Small intestine (tissue), 7 donors: Measurements from ENCODE around the gene RASAL2. TPM values are rescaled to one million over a fixed set of nuclear protein-coding genes. Genes with fewer than 3 reads are reported as not detected.
A peak's percentile ranks its signal among the peaks of the same experiment; 100 is the strongest.

Experiments used
- DNase-seq, 2 donors: peaks; one replicate each; pipeline versions ENCODE4 v3.0.0 to v3.0.0-alpha.2; 2013
- FAIRE-seq: peaks from 2 replicates; lab custom pipeline; 2012; peaks lifted over from hg19 to GRCh38; lab: Jason Lieb, UNC
- H3K27ac ChIP-seq, 3 donors: one replicate each; pipeline ENCODE4 v1.5.1; 2013; ENCODE audit warnings: low read length in 2 of 3, mild to moderate bottlenecking in 2 of 3, control low read depth in 1 of 3, inconsistent platforms in 1 of 3, low read depth in 1 of 3, moderate library complexity in 1 of 3
- H3K27me3 ChIP-seq, 3 donors: one replicate each; pipeline ENCODE4 v1.6.1; 2013; ENCODE audit warnings: low read length in 3 of 3, inconsistent platforms in 1 of 3; ENCODE audit not compliant: control insufficient read depth in 3 of 3, insufficient read depth in 3 of 3
- H3K36me3 ChIP-seq, 3 donors: one replicate each; pipeline ENCODE4 v1.6.1; 2013; ENCODE audit warnings: low read length in 3 of 3, inconsistent platforms in 1 of 3, low read depth in 1 of 3, mild to moderate bottlenecking in 1 of 3, moderate library complexity in 1 of 3; ENCODE audit not compliant: control insufficient read depth in 3 of 3, insufficient read depth in 2 of 3
- H3K4me1 ChIP-seq, 3 donors: one replicate each; pipeline ENCODE4 v1.6.1; 2013; ENCODE audit warnings: low read length in 2 of 3, inconsistent platforms in 1 of 3, low read depth in 1 of 3, mild to moderate bottlenecking in 1 of 3, moderate library complexity in 1 of 3; ENCODE audit not compliant: control insufficient read depth in 3 of 3, insufficient read depth in 2 of 3
- H3K4me3 ChIP-seq, 3 donors: one replicate each; pipeline ENCODE4 v1.5.1; 2013; ENCODE audit warnings: low read length in 3 of 3, control low read depth in 1 of 3, inconsistent platforms in 1 of 3, low read depth in 1 of 3, mild to moderate bottlenecking in 1 of 3, moderate library complexity in 1 of 3
- H3K9me3 ChIP-seq, 2 donors: one replicate each; pipeline ENCODE4 v1.6.1; 2013; ENCODE audit warnings: low read depth in 1 of 2, low read length in 1 of 2; ENCODE audit not compliant: control insufficient read depth in 2 of 2, insufficient read depth in 1 of 2
- WGBS, 3 donors: extraction: QIAGEN DNeasy Blood & Tissue Kit; methylation state at CpG; one replicate each; pipeline ENCODE4 v1.1.7; 2013; 5-methylcytosine and 5-hydroxymethylcytosine counted together
- polyA plus RNA-seq, 4 donors: library from polyadenylated mRNA; stranded (reverse) in 3 of 4; unstranded in 1 of 4; fragments of 200-250 nt in 3 of 4; fragments of 120-200 nt in 1 of 4; gene quantifications; one replicate each; pipeline versions ENCODE4 v1.2.1 to v1.2.3, GENCODE V29; 2013
- donor health status: healthy with polysubstance abuse.
- donor health status: control.
- donor health status: control.
- donor health status: Bipolar disorder and iron deficiency.
- donor health status: healthy.

RASAL2 gene
- polyA plus RNA-seq, 4 donors = 1.8 to 23.5 (median 3.3) TPM

GRCh38 chr1:178362747-178363146, 268.8 kb downstream of the RASAL2 start:
- FAIRE-seq = no peak
- DNase-seq = no peak
- Histone ChIP-seq H3K9me3 (no peaks in the 10 kb centered on the region), H3K4me1 (no peaks in the 10 kb centered on the region), H3K4me3 (no peak overlapping the region), H3K27me3 (no peaks in the 10 kb centered on the region), H3K27ac (no peak overlapping the region), H3K36me3 (peaks cover 0 to 2% (median 0%) of the 10 kb centered on the region in 3 donors)
- WGBS, 3 donors = 76 to 91% (median 84%) methylated on average over 4 of the region's 4 CpGs

- no peaks in the 10 kb centered on the region for H3K27me3 ChIP-seq
These were observed 270.9 kb downstream of the RASAL2 start for GRCh38 chr1:178364782-178365181.

GRCh38 chr1:178367151-178367550, 273.2 kb downstream of the RASAL2 start:
- H3K27me3 ChIP-seq = no peaks in the 10 kb centered on the region
- H3K4me3 ChIP-seq = no peak overlapping the region
- H3K27ac ChIP-seq = no peak overlapping the region
- H3K4me1 ChIP-seq = no peaks in the 10 kb centered on the region
- DNase-seq = no peak
- no peaks in the 10 kb centered on the region for H3K36me3 ChIP-seq
- no peak for FAIRE-seq
- no peaks in the 10 kb centered on the region for H3K9me3 ChIP-seq

More at GRCh38 chr1:178364782-178365181, 270.9 kb downstream of the RASAL2 start:
- no peaks in the 10 kb centered on the region for H3K9me3 ChIP-seq
- H3K36me3 ChIP-seq = peaks cover 0 to 2% (median 0%) of the 10 kb centered on the region in 3 donors
- peak; percentile 92 for FAIRE-seq
- WGBS, 3 donors = 16 to 57% (median 24%) methylated on average over 1 of the region's 1 CpG
- peak in 1 of 2 donors; percentile 38 for DNase-seq
- no peak overlapping the region for H3K4me3 ChIP-seq
- H3K27ac ChIP-seq = no peak overlapping the region
- H3K4me1 ChIP-seq = no peaks in the 10 kb centered on the region

- FAIRE-seq (no peak), DNase-seq (no peak)
- Histone ChIP-seq H3K36me3 (no peaks in the 10 kb centered on the region), H3K27me3 (no peaks in the 10 kb centered on the region), H3K4me1 (no peaks in the 10 kb centered on the region), H3K27ac (no peak overlapping the region), H3K9me3 (no peaks in the 10 kb centered on the region), H3K4me3 (no peak overlapping the region)
- 73 to 85% (median 76%) methylated on average over 3 of the region's 3 CpGs for WGBS, 3 donors
These were observed 274.3 kb downstream of the RASAL2 start for GRCh38 chr1:178368208-178368607.

GRCh38 chr1:178371235-178371634, 277.3 kb downstream of the RASAL2 start:
- no peaks in the 10 kb centered on the region for H3K4me1 ChIP-seq
- H3K4me3 ChIP-seq = peak overlapping the region in 2 of 3 donors; percentile 15 to 28
- WGBS, 3 donors = 9 to 38% (median 30%) methylated on average over 6 of the region's 6 CpGs
- H3K27me3 ChIP-seq = no peaks in the 10 kb centered on the region
- no peak overlapping the region for H3K27ac ChIP-seq
- peak; percentile 9 to 12 for DNase-seq
- no peak for FAIRE-seq
- no peaks in the 10 kb centered on the region for H3K36me3 ChIP-seq
- H3K9me3 ChIP-seq = no peaks in the 10 kb centered on the region

- FAIRE-seq (no peak), DNase-seq (no peak)
- Histone ChIP-seq H3K9me3 (no peaks in the 10 kb centered on the region), H3K4me1 (no peaks in the 10 kb centered on the region), H3K27me3 (no peaks in the 10 kb centered on the region), H3K27ac (no peak overlapping the region), H3K4me3 (peak overlapping the region in 1 of 3 donors; percentile 28), H3K36me3 (no peaks in the 10 kb centered on the region)
- WGBS, 3 donors = 33 to 39% (median 34%) methylated on average over 4 of the region's 4 CpGs
These were observed 278.1 kb downstream of the RASAL2 start for GRCh38 chr1:178371933-178372388.

GRCh38 chr1:178374016-178374415, 280.1 kb downstream of the RASAL2 start:
- no peak overlapping the region for H3K27ac ChIP-seq
- DNase-seq (no peak), FAIRE-seq (no peak)
- H3K4me3 ChIP-seq = no peak overlapping the region
- WGBS, 3 donors = 50 to 63% (median 50%) methylated on average over 1 of the region's 1 CpG
- no peaks in the 10 kb centered on the region for H3K9me3 ChIP-seq
- no peaks in the 10 kb centered on the region for H3K4me1 ChIP-seq
- H3K27me3 ChIP-seq = no peaks in the 10 kb centered on the region
- H3K36me3 ChIP-seq = no peaks in the 10 kb centered on the region

GRCh38 chr1:178376008-178376407, 282.1 kb downstream of the RASAL2 start:
- DNase-seq = no peak
- no peak for FAIRE-seq
- Histone ChIP-seq H3K36me3 (no peaks in the 10 kb centered on the region), H3K9me3 (no peaks in the 10 kb centered on the region), H3K27me3 (no peaks in the 10 kb centered on the region), H3K27ac (no peak overlapping the region), H3K4me3 (no peak overlapping the region), H3K4me1 (no peaks in the 10 kb centered on the region)
- WGBS, 3 donors = 61 to 82% (median 74%) methylated on average over 2 of the region's 2 CpGs

- Histone ChIP-seq H3K4me3 (no peak overlapping the region), H3K4me1 (no peaks in the 10 kb centered on the region), H3K36me3 (no peaks in the 10 kb centered on the region), H3K27ac (no peak overlapping the region), H3K9me3 (no peaks in the 10 kb centered on the region), H3K27me3 (no peaks in the 10 kb centered on the region)
- FAIRE-seq (no peak), DNase-seq (no peak)
- WGBS, 3 donors = 79 to 94% (median 90%) methylated on average over 14 of the region's 14 CpGs
These were observed 285.9 kb downstream of the RASAL2 start for GRCh38 chr1:178379807-178380206.
